GM23248 (cell line): ENCODE results near the gene IFT27.

Experiments
- EZH2 ChIP-seq: fragments of 200-600 bp; sonication (generic); IDR thresholded peaks from 2 replicates; pipeline ENCODE4 v1.6.1; 2018; ENCODE audit warnings: antibody characterized with exemption, mild to moderate bottlenecking; ENCODE audit not compliant: insufficient read depth, poor library complexity, severe bottlenecking
- EZH2phosphoT487 ChIP-seq: fragments of 200-600 bp; sonication (generic); IDR thresholded peaks from 2 replicates; pipeline ENCODE4 v1.6.1; 2018; ENCODE audit warnings: antibody characterized with exemption, moderate library complexity, mild to moderate bottlenecking, low read depth; ENCODE audit not compliant: insufficient read depth

DNA sequence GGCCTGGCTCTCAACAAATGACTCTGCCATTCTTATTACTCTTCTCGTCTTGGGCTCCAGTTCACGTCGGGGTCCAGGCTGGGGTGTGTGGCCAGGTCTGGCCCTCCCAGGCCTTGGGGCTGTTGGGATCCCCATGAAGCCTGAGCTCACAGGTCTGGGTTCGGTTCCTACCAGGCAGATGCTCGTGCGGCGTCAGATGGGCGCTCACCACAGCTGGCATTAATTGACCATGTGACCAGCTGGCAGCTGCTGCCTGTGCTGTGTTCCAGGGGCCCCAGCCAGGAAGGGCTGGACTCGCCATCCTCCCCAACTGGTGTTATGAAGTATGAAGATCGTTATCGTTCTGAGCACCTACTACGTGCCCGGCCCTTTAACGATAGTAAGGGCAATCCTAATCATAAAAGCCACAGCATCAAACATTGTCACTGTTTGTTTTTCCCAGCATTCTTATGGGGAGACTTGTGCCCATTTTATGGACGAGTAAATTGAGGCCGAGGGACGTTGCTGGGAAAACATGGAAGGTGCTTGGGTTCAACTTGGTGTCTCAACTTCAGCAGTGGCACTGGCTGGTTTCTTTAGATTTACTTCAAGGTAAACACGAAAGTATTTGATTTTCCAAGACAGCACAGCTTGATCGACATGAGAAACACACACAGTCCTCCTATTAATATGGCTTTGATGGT is 45.6 kb downstream of the IFT27 start:
- TF ChIP-seq EZH2, result no peak
- TF ChIP-seq EZH2phosphoT487, result no peak
